Astrocyte (in vitro differentiated cells and primary cell): Measurements from ENCODE around the gene PDK2. TPM values are rescaled to one million over a fixed set of nuclear protein-coding genes. Genes with fewer than 3 reads are reported as not detected.
A peak's percentile ranks its signal among the peaks of the same experiment; 100 is the strongest.

Source experiments
- DNase-seq: peaks from one replicate; pipeline ENCODE4 v3.0.0-alpha.2; 2010; ENCODE audit warnings: low read depth
- FAIRE-seq: peaks from 2 replicates; lab custom pipeline; 2011; peaks lifted over from hg19 to GRCh38; lab: Jason Lieb, UNC
- H2AFZ ChIP-seq: 2 replicates; pipeline ENCODE4 v1.6.0; 2012; ENCODE audit warnings: low read depth, low read length, inconsistent platforms
- H3K27ac ChIP-seq: 2 replicates; pipeline ENCODE4 v1.5.1; 2011; ENCODE audit warnings: low read depth, low read length, inconsistent platforms
- H3K27me3 ChIP-seq: 2 replicates; pipeline ENCODE4 v1.6.0; 2011; ENCODE audit warnings: low read length, inconsistent platforms; ENCODE audit not compliant: insufficient read depth
- H3K36me3 ChIP-seq: 2 replicates; pipeline ENCODE4 v1.5.1; 2011; ENCODE audit warnings: low read length, inconsistent platforms; ENCODE audit not compliant: insufficient read depth
- H3K4me1 ChIP-seq: 2 replicates; pipeline ENCODE4 v1.5.1; 2011; ENCODE audit warnings: low read length, inconsistent platforms; ENCODE audit not compliant: insufficient read depth
- H3K4me2 ChIP-seq: 2 replicates; pipeline ENCODE4 v1.6.0; 2012; ENCODE audit warnings: low read length, inconsistent platforms
- H3K4me3 ChIP-seq: 2 replicates; pipeline ENCODE4 v1.5.1; 2011; ENCODE audit warnings: low read depth, mild to moderate bottlenecking, low read length, inconsistent platforms; ENCODE audit not compliant: insufficient read depth
- H3K79me2 ChIP-seq: 2 replicates; pipeline ENCODE4 v1.6.0; 2012; ENCODE audit warnings: mild to moderate bottlenecking, low read length, inconsistent platforms; ENCODE audit not compliant: insufficient read depth
- H3K9ac ChIP-seq: 2 replicates; pipeline ENCODE4 v1.6.0; 2012; ENCODE audit warnings: mild to moderate bottlenecking, low read length, inconsistent platforms
- H3K9me3 ChIP-seq: 2 replicates; pipeline ENCODE4 v1.5.1; 2012; ENCODE audit warnings: low read depth, mild to moderate bottlenecking, low read length, inconsistent platforms; ENCODE audit not compliant: insufficient read depth
- H4K20me1 ChIP-seq: 2 replicates; pipeline ENCODE4 v1.6.0; 2012; ENCODE audit warnings: low read length, inconsistent platforms; ENCODE audit not compliant: insufficient read depth
- H3K27ac Mint-ChIP-seq: one replicate; pipeline ENCODE4 v1.8.0; 2021; ENCODE audit warnings: mild to moderate bottlenecking, mixed read lengths; ENCODE audit not compliant: unreplicated experiment
- H3K27me3 Mint-ChIP-seq: one replicate; pipeline ENCODE4 v1.8.0; 2021; ENCODE audit warnings: low read depth, mixed read lengths; ENCODE audit not compliant: unreplicated experiment
- H3K36me3 Mint-ChIP-seq: one replicate; pipeline ENCODE4 v1.8.0; 2021; ENCODE audit warnings: low read depth, mixed read lengths; ENCODE audit not compliant: unreplicated experiment
- H3K4me1 Mint-ChIP-seq: one replicate; pipeline ENCODE4 v1.8.0; 2021; ENCODE audit warnings: low read depth, mixed read lengths; ENCODE audit not compliant: unreplicated experiment
- H3K4me3 Mint-ChIP-seq: one replicate; pipeline ENCODE4 v1.8.0; 2021; ENCODE audit warnings: mild to moderate bottlenecking, moderate library complexity, mixed read lengths; ENCODE audit not compliant: unreplicated experiment
- H3K9me3 Mint-ChIP-seq: one replicate; pipeline ENCODE4 v1.8.0; 2021; ENCODE audit warnings: mild to moderate bottlenecking, mixed read lengths; ENCODE audit not compliant: unreplicated experiment
- CTCF ChIP-seq: IDR thresholded peaks from 2 replicates; pipeline ENCODE4 v1.5.1; 2011; ENCODE audit warnings: low read depth, mild to moderate bottlenecking, inconsistent platforms, low read length, moderate library complexity; ENCODE audit not compliant: insufficient read depth
- EZH2 ChIP-seq: IDR thresholded peaks from 2 replicates; pipeline ENCODE4 v1.6.1; 2012; ENCODE audit warnings: mild to moderate bottlenecking, low read length, inconsistent platforms; ENCODE audit not compliant: insufficient read depth
- total RNA-seq: library from RNA; stranded (reverse); gene quantifications from 2 replicates; pipeline ENCODE4 v1.2.1, GENCODE V29; 2021

The PDK2 gene
- total RNA-seq, 1 donor from 2014 or later: 25.8 TPM

GRCh38 chr17:50056961-50057330, 38.2 kb upstream of the PDK2 start:
- Histone ChIP-seq H3K27ac (peak overlapping the region; percentile 96), H3K4me2 (peak overlapping the region; percentile 97), H3K27me3 (no peaks in the 10 kb centered on the region), H3K36me3 (no peaks in the 10 kb centered on the region), H2AFZ (no peak overlapping the region), H3K4me1 (peaks cover 83% of the 10 kb centered on the region), H4K20me1 (peaks cover 37% of the 10 kb centered on the region), H3K79me2 (peaks cover 79% of the 10 kb centered on the region), H3K9ac (peak overlapping the region; percentile 86), H3K9me3 (no peaks in the 10 kb centered on the region), H3K4me3 (peak overlapping the region; percentile 74)
- Mint-ChIP-seq H3K4me1 (peaks cover 58% of the 10 kb centered on the region), H3K27me3 (no peaks in the 10 kb centered on the region), H3K27ac (peak overlapping the region; percentile 81), H3K36me3 (peaks cover 9% of the 10 kb centered on the region), H3K4me3 (peak overlapping the region; percentile 95), H3K9me3 (no peaks in the 10 kb centered on the region)
- TF ChIP-seq CTCF (no peak), EZH2 (no peak)
- DNase-seq (peak; percentile 55), FAIRE-seq (no peak)

GRCh38 chr17:50057521-50057991, 37.6 kb upstream of the PDK2 start:
- Histone ChIP-seq H3K36me3 (no peaks in the 10 kb centered on the region), H3K9me3 (no peaks in the 10 kb centered on the region), H4K20me1 (peaks cover 37% of the 10 kb centered on the region), H3K4me1 (peaks cover 83% of the 10 kb centered on the region), H3K4me2 (peak overlapping the region; percentile 97), H2AFZ (no peak overlapping the region), H3K27ac (peak overlapping the region; percentile 96), H3K9ac (peak overlapping the region; percentile 86), H3K4me3 (peak overlapping the region; percentile 74), H3K27me3 (no peaks in the 10 kb centered on the region), H3K79me2 (peaks cover 85% of the 10 kb centered on the region)
- TF ChIP-seq CTCF (no peak), EZH2 (no peak)
- H3K4me3 Mint-ChIP-seq: peak overlapping the region; percentile 95
- no peak for FAIRE-seq
- no peaks in the 10 kb centered on the region for H3K9me3 Mint-ChIP-seq
- peaks cover 52% of the 10 kb centered on the region for H3K4me1 Mint-ChIP-seq
- H3K36me3 Mint-ChIP-seq: peaks cover 9% of the 10 kb centered on the region
- DNase-seq: no peak
- no peaks in the 10 kb centered on the region for H3K27me3 Mint-ChIP-seq
- H3K27ac Mint-ChIP-seq: peak overlapping the region; percentile 81

DNA sequence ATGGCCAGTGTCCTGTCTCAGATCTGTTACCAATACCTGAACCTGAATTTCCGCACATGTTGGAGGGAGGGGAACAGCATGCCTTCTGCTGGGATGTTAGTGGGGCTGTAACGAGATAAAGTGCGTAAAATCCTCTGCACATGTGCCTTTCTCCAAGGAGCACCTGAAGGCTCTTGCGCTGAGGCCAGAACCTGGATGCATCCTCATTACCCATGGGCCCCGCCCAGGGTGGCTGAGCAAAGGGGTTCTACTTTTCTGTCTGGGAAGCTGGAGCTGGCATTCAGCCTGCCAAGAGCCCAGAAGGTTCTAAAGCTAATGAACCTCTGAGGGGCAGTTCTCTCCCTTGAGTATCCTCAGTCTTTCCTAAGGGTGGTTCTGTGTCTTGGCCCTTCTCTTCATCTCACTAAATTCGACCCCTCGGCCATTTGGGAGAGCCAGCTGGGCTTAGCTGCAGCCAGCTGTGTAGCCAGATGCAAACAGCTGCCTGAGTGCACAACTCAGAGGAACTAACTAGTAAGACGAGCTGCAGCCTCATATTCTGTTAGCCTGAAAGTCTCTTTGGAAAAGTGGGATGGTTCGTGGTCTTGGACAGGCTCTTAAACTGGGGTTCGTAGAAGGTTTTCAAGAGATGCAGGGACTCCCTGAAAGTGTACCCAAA, 36.7 kb upstream of the PDK2 start:
- Mint-ChIP-seq H3K4me1 (peaks cover 48% of the 10 kb centered on the region), H3K36me3 (peaks cover 10% of the 10 kb centered on the region), H3K27me3 (no peaks in the 10 kb centered on the region), H3K4me3 (peak overlapping the region; percentile 95), H3K9me3 (no peaks in the 10 kb centered on the region), H3K27ac (peak overlapping the region; percentile 59)
- TF ChIP-seq CTCF (no peak), EZH2 (no peak)
- Histone ChIP-seq H3K9ac (peak overlapping the region; percentile 86), H3K4me3 (peak overlapping the region; percentile 74), H3K4me1 (peaks cover 83% of the 10 kb centered on the region), H3K36me3 (no peaks in the 10 kb centered on the region), H3K4me2 (peak overlapping the region; percentile 97), H3K9me3 (no peaks in the 10 kb centered on the region), H3K27ac (peak overlapping the region; percentile 96), H3K79me2 (peaks cover 94% of the 10 kb centered on the region), H4K20me1 (peaks cover 37% of the 10 kb centered on the region), H2AFZ (no peak overlapping the region), H3K27me3 (no peaks in the 10 kb centered on the region)
- DNase-seq (no peak), FAIRE-seq (no peak)
